ENCODE data around the gene RAP1GAP2. TPM values are rescaled to one million over a fixed set of nuclear protein-coding genes. Genes with fewer than 3 reads are reported as not detected.
"Not testable (repeated sequence)": the region's sequence is repeated elsewhere in the genome, so short reads cannot be mapped to it uniquely, and the experiment has no call there.

RAP1GAP2 gene
- total RNA-seq, 1 donor: 29.3 TPM

GRCh38 chr17:3026856-3027751 is 230.9 kb downstream of the RAP1GAP2 start:
- Histone ChIP-seq H3K27me3 (ENCODE audit: insufficient read depth, low read length) (no peaks in the 10 kb centered on the region), H3K4me1 (ENCODE audit: insufficient read depth, low read length) (peaks cover 11% of the 10 kb centered on the region), H3K4me3 (ENCODE audit: low read length) (no peak overlapping the region), H3K9me3 (ENCODE audit: low read depth, low read length) (peaks cover 9% of the 10 kb centered on the region)

DNA sequence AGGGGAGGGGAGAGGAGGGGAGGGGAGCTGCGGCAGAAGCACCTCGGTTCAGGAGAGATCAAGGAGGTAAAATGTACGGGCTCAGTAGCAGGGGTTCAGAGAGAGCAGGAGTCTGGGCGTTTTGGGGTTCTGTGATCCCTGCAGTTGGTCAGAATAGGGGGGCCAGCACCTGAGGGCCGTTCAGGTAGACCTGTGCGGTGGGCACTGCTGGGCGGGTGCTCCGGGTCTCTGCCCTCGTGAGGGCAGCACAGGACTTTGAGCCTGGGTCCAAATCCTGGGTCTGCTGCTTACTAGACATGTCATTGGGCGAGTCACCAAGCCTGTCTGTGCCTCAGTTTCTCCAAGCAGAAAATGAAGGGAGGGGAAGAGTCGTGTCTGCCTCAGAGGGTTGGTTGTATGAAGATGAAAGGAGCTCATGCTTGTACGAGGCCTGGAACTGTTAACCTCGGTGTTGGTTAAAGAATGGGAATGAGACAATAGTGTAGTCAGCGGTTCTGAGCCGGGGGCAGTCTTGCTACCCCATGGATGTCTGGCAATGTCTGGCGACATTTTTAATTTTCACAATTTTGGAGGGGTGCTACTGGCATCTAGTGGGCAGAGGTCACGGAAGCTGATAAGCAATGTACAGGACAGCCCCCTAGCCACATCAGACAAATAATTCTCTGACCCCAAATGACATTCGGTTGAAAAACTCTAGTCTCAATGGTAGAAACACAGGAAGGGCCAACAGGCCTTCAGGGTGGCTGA is 231.7 kb downstream of the RAP1GAP2 start:
- peaks cover 3% of the 10 kb centered on the region for H3K9me3 ChIP-seq (ENCODE audit: low read depth, low read length)
- no peaks in the 10 kb centered on the region for H3K27me3 ChIP-seq (ENCODE audit: insufficient read depth, low read length)
- peaks cover 11% of the 10 kb centered on the region for H3K4me1 ChIP-seq (ENCODE audit: insufficient read depth, low read length)
- H3K4me3 ChIP-seq (ENCODE audit: low read length): no peak overlapping the region

DNA sequence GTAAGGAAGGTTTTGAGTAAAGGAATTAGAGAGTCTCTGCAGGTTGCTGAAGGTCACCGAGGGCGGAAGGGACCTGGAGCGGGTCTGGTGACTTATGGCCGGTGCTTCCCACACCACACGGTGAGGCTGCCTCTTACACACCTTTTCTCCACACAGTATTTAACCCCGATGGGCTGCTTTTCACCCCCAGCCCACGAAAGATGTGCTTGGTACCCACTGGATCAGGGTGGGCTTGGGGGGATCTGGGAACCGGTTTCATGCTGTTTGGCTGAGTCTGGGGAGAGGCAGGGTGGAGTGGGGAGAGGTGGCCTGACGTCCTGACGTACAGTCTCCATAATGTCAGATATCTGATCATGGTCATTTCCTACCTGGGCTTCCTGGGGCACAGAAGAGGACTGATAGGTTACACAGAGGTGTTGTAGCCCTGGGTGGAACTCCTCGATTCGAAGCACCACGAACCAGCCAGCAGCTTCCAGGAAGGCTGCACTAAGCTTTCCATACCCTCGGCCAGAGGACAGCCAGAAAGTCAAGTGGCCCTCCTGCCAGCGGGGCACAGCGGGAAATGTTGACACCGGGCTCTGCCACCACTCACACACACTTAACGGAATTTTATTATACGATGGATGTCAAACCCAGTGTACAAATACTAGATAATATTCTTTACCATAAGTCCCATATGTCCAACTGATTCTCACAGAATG is 233.1 kb downstream of the RAP1GAP2 start:
- Histone ChIP-seq H3K4me1 (ENCODE audit: insufficient read depth, low read length) (peaks cover 11% of the 10 kb centered on the region), H3K9me3 (ENCODE audit: low read depth, low read length) (no peaks in the 10 kb centered on the region), H3K4me3 (ENCODE audit: low read length) (no peak overlapping the region), H3K27me3 (ENCODE audit: insufficient read depth, low read length) (no peaks in the 10 kb centered on the region)

DNA sequence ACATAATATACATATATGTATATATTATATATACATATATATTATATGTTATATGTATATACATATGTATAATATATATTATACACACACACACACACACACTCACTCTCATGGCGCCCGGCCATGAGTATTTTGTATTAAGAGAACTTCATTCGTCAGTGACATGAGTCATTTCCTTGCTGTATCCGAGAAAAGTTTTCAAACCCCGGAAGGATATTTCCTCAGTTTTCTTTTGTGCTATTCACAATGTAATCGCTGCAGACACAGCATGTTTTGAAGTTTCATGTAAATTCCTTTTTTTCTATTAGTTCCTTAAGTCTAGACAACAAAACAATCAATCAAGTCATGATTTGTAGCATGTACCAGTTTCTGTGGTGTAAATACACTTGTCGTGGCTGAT is 233.9 kb downstream of the RAP1GAP2 start:
- Histone ChIP-seq H3K4me3 (ENCODE audit: low read length) (no peak overlapping the region), H3K27me3 (ENCODE audit: insufficient read depth, low read length) (no peaks in the 10 kb centered on the region), H3K4me1 (ENCODE audit: insufficient read depth, low read length) (peaks cover 11% of the 10 kb centered on the region), H3K9me3 (ENCODE audit: low read depth, low read length) (no peaks in the 10 kb centered on the region)

GRCh38 chr17:3030852-3031470 is 234.7 kb downstream of the RAP1GAP2 start:
- H3K4me3 ChIP-seq (ENCODE audit: low read length); H3K27me3 ChIP-seq (ENCODE audit: insufficient read depth, low read length); H3K9me3 ChIP-seq (ENCODE audit: low read depth, low read length): not testable (repeated sequence)
- H3K4me1 ChIP-seq (ENCODE audit: insufficient read depth, low read length): peaks cover 11% of the 10 kb centered on the region

GRCh38 chr17:3032258-3033247 is 236.3 kb downstream of the RAP1GAP2 start:
- Histone ChIP-seq H3K9me3 (ENCODE audit: low read depth, low read length) (no peaks in the 10 kb centered on the region), H3K27me3 (ENCODE audit: insufficient read depth, low read length) (no peaks in the 10 kb centered on the region), H3K4me1 (ENCODE audit: insufficient read depth, low read length) (peaks cover 11% of the 10 kb centered on the region), H3K4me3 (ENCODE audit: low read length) (no peak overlapping the region)

- Histone ChIP-seq H3K4me1 (ENCODE audit: insufficient read depth, low read length) (peaks cover 11% of the 10 kb centered on the region), H3K27me3 (ENCODE audit: insufficient read depth, low read length) (no peaks in the 10 kb centered on the region), H3K4me3 (ENCODE audit: low read length) (no peak overlapping the region), H3K9me3 (ENCODE audit: low read depth, low read length) (no peaks in the 10 kb centered on the region)
These were observed 237.0 kb downstream of the RAP1GAP2 start for GRCh38 chr17:3033248-3033640.

- H3K27me3 ChIP-seq (ENCODE audit: insufficient read depth, low read length): no peaks in the 10 kb centered on the region
- no peaks in the 10 kb centered on the region for H3K9me3 ChIP-seq (ENCODE audit: low read depth, low read length)
- peaks cover 13% of the 10 kb centered on the region for H3K4me1 ChIP-seq (ENCODE audit: insufficient read depth, low read length)
- no peak overlapping the region for H3K4me3 ChIP-seq (ENCODE audit: low read length)
These were observed 237.7 kb downstream of the RAP1GAP2 start for GRCh38 chr17:3033741-3034577.

DNA sequence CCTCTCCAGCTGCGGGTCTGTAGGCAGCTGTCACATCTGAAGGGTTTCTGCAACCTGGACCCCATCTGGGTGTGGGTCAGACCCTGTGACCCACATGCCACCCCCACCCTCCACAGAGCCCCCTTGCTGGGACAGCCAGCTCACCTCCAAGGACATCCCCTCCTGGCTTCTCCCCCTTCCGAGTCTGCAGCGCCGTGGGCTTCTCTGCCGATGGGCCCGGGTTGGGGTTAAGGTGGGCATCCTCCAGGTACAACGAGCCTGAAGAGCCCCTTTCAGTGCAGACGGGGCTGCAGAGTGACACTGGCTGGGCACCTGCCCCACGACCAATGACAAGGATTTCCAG is 238.3 kb downstream of the RAP1GAP2 start:
- H3K9me3 ChIP-seq (ENCODE audit: low read depth, low read length): no peaks in the 10 kb centered on the region
- H3K4me3 ChIP-seq (ENCODE audit: low read length): no peak overlapping the region
- no peaks in the 10 kb centered on the region for H3K27me3 ChIP-seq (ENCODE audit: insufficient read depth, low read length)
- H3K4me1 ChIP-seq (ENCODE audit: insufficient read depth, low read length): peaks cover 17% of the 10 kb centered on the region

DNA sequence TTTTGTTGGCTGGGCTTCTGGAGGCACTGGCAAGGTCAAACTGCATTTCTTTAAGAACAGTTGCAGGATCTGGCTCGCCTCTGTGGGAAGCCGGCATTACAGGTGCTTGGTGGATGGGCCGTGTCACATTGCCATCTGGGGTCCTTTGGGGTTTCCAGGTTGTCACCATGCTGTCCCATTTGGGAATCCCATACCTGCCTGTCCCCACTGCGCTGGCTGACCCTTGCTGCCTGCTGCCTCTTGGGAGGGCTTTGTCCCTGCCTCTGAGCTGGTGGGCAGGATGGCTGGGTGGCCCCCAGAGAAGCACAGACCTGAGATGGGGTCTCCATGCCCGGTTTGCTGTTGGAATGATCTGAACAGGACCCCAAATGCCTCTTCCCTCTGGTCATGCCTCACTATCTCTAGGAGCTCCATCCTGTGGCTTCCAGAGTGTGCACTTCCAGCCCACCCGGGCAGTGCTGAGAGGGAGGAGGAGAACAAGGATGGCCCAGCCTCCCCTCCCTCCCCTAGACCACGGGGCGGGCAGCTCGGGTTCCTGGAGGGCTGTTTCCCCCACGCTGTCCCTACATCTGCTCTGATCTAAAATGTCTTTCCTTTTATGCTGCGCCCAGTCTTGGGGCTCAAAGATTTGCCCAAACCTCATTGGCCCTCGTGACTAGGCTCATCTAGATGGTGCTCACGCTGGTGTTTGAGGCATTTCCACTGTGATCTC is 239.2 kb downstream of the RAP1GAP2 start:
- Histone ChIP-seq H3K4me1 (ENCODE audit: insufficient read depth, low read length) (peaks cover 18% of the 10 kb centered on the region), H3K9me3 (ENCODE audit: low read depth, low read length) (no peaks in the 10 kb centered on the region), H3K27me3 (ENCODE audit: insufficient read depth, low read length) (no peaks in the 10 kb centered on the region), H3K4me3 (ENCODE audit: low read length) (no peak overlapping the region)

DNA sequence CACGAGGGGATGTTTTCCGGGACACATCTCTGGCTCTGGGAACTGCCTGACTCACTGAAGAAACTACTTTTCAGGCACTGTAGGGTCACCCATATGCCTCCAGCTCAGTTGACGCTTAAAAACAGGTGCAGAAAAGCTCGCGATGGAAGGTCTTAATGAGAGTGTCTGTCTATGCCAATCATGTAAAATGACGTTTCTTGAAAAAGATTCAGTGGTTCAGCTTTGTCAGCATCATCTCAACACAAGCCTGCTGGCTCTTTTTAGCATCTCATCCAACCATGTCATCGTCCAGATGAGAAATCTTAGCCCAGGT is 239.7 kb downstream of the RAP1GAP2 start:
- no peaks in the 10 kb centered on the region for H3K9me3 ChIP-seq (ENCODE audit: low read depth, low read length)
- H3K27me3 ChIP-seq (ENCODE audit: insufficient read depth, low read length): no peaks in the 10 kb centered on the region
- H3K4me3 ChIP-seq (ENCODE audit: low read length): no peak overlapping the region
- H3K4me1 ChIP-seq (ENCODE audit: insufficient read depth, low read length): peaks cover 13% of the 10 kb centered on the region

DNA sequence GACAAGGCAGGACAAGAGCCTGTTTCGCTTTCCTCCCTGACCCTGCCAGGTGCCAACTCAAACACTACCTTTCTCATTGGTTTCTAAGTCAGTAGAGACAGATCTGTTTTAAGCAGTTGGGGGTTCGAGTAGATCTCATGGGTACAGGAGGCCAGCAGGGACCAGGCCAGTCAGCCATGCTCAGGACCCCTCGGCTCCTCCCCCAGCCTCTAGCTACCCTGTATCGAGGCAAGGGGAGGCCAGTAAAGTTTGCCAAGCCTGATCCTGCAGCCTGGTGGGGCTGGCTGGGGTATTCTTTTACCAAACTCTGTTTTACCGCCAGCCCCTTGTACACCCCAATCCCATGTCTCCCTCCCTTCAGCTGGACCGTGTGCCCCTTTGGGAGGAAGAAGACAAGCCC is 240.6 kb downstream of the RAP1GAP2 start:
- no peaks in the 10 kb centered on the region for H3K27me3 ChIP-seq (ENCODE audit: insufficient read depth, low read length)
- no peaks in the 10 kb centered on the region for H3K9me3 ChIP-seq (ENCODE audit: low read depth, low read length)
- H3K4me1 ChIP-seq (ENCODE audit: insufficient read depth, low read length): peaks cover 13% of the 10 kb centered on the region
- no peak overlapping the region for H3K4me3 ChIP-seq (ENCODE audit: low read length)

DNA sequence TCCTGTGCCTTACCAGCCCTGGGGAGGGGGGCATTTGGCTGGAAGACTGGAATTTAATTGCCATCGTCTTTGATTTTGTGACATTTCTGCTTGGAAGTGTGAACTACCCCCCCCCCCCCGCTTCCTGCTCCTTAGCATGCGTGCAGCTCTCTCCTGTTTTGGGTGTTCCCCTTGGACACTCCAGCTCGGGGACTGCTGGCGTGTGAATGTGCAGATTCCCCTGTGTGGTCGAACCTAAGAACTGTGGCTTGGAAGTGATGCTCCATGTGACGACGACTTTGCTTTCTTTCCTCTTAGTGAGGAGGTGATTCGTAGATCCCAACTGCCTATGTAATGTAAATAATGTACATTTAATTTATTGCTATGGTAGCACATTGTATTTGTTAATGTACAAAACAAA is 241.0 kb downstream of the RAP1GAP2 start:
- H3K9me3 ChIP-seq (ENCODE audit: low read depth, low read length): no peaks in the 10 kb centered on the region

More for the DNA sequence above, 241.0 kb downstream of the RAP1GAP2 start:
- no peaks in the 10 kb centered on the region for H3K27me3 ChIP-seq (ENCODE audit: insufficient read depth, low read length)
- peaks cover 13% of the 10 kb centered on the region for H3K4me1 ChIP-seq (ENCODE audit: insufficient read depth, low read length)
- H3K4me3 ChIP-seq (ENCODE audit: low read length): no peak overlapping the region

Measured in mononuclear cell (primary cell).